ENCODE data around the gene GFER. TPM values are rescaled to one million over a fixed set of nuclear protein-coding genes. Genes with fewer than 3 reads are reported as not detected.

Gene GFER
- 40.2 and 41.8 TPM in 2 replicates for total RNA-seq

DNA sequence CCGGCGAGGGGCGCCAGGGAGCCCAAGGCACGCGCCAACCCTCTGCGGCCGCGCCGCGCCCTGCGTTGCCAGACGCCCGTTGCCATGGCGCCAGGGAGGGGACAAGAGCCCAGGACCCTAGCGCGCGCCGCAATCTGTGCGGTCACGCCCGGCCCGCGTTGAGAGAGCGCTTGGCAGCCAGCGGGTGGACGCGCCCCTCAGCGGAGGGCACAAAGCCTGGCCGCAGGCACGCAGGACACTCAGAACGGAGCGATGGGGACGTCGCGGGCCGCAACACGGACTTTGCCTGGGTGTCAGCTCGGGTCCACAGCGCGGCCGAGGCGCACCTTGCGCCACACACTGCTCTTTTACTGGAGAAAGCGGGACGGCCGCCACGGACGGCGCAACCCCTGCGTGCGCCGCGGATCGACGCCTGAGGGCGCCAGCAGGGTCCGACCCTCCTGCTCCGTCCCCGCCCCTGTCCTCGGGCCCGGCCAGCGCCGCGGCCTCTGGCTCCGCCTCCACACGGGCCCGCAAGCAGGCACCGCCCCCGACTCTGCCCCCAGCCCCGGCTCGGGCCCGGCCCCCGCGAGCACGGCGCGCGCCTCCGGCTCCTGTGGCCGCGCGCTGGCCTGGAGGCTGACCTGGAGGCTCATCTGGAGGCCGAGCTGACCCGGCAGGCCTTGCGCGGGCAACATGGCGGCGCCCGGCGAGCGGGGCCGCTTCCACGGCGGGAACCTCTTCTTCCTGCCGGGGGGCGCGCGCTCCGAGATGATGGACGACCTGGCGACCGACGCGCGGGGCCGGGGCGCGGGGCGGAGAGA lies at the start of gene GFER:
Gene GFER (plus strand): TSS at position 650 of the 803 bp plus-strand sequence. CDS start 26 bp downstream, at position 676.

DNA sequence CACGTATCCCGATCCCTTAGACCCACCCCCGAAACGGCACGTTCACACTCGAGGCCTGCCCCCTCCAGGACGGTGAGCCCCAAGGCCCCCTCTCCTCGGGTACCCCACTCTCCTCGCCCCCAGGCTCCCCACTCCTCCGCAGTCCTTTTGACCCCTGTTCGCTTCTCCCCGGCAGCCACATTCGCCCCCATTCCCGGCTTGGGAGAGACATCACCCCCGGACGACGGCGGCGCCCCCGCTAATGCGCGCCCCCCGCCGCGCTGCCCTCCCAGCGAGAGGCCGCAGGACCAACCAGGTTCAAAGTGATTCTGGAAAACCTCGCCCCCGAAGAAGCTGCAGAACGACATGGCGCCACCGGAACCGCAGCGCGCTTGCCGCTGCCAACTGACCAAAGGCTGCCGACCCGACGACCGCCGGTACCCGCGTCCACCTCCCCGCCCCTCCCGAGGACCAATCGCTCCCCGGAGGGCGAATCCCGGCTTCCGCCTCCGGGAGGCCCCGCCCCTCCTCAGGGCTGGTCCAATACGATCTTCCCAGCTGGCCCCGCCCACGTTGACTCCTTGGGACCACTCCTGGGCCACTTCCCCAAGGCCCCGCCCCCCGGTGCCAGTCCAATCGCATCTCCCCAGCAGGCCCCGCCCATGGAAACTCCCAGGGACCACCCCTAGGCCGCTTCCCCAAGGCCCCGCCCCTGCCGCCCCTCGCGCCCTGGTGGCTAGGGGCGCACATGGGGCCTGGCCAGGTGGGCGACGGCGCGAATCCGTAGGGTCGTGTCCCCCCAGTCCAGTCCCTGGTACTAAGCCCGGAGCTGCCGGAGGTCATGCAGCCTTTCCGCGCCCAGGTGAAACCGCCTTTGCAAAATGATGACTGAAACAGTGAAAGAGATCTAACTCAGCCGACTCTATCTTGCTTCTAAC lies 40.9 kb upstream of the GFER start, which contains the start of gene MSRB1:
Gene MSRB1 (minus strand): TSS at position 390 of the 917 bp plus-strand sequence. CDS start 43 bp downstream, at position 347.

GRCh38 chr16:1959269-1960039 lies 24.5 kb upstream of the GFER start, which contains the start of gene NDUFB10:
Gene NDUFB10, plus strand, starts transcription at chr16:1959538. Its CDS starts 87 bp downstream, at chr16:1959625.

GRCh38 chr16:1964506-1965395 lies 19.2 kb upstream of the GFER start, which contains the start of gene RPS2:
Gene RPS2, minus strand, starts transcription at chr16:1964826. Its CDS starts 201 bp downstream, at chr16:1964625.

DNA sequence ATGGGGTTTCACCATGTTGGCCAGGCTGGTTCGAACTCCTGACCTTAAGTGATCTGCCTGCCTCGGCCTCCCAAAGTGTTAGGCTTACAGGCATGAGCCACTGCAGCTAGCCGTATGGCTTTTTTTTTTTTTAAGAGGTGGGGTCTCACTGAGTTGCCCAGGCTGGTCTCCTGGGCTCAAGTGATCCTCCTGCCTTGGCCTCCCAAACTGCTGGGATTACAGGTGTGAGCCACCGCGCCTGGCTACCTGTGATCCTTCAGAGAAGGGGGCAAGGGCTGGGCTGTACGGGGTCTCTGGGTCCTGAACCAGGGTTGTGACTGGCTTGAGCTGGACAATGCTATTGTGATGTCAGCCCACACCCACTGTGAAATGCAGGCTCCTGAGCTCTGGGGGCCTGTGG lies 17.5 kb upstream of the GFER start, which contains the start of gene RNF151:
Gene RNF151 (plus strand): TSS at position 397 of the 400 bp plus-strand sequence. CDS start 26 bp downstream, outside the sequence.

GRCh38 chr16:1971796-1972489 lies 12.1 kb upstream of the GFER start, which contains the start of gene TBL3:
Gene TBL3, plus strand, starts transcription at chr16:1972053. Its CDS starts 112 bp downstream, at chr16:1972165.

GRCh38 chr16:1981398-1981836 lies 2.6 kb upstream of the GFER start, which contains the start of gene NOXO1:
Gene NOXO1, minus strand, starts transcription at chr16:1981469. Its CDS starts 290 bp downstream, at chr16:1981179.

GRCh38 chr16:1989209-1990100 lies 5.5 kb downstream of the GFER start, which contains the start of gene SYNGR3:
Gene SYNGR3, plus strand, starts transcription at chr16:1989970. Its CDS starts 133 bp downstream, at chr16:1990103.

DNA sequence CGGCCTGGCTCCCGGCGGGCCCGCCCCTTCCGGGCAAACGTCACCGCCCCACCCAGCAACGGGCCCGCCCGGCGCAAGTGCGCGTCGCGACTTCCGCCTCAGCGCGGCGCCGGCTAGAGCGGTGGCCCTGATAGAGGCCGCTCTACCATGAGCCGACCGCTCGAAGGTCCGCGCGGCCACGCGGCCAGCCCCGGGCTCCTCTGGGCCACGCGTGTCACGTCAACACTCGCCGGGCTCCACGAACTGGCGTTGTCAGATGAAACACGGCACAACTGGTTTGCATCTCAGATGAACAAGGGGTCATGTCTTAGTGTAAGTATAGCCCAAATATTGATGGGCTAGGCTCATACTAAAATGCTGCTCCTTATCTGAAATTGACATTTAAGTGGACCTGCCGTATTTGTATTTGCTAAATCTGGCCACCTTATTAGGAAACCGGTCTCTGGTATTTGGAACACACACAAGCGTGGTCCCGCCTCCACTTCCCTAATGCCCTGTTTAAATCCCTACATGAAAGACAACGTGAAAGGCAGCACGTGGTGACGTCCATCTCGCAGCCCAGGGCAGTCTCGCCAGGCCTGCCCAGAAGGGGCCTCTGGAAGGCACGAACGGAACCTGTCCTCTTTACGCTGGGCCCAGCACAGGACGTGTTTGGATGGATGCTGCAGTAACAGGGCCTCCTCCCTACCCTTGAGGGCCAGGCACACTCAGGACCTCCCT lies 26.0 kb downstream of the GFER start, which contains the start of gene ZNF598:
Gene ZNF598 (minus strand): TSS at position 31 of the 720 bp plus-strand sequence.

DNA sequence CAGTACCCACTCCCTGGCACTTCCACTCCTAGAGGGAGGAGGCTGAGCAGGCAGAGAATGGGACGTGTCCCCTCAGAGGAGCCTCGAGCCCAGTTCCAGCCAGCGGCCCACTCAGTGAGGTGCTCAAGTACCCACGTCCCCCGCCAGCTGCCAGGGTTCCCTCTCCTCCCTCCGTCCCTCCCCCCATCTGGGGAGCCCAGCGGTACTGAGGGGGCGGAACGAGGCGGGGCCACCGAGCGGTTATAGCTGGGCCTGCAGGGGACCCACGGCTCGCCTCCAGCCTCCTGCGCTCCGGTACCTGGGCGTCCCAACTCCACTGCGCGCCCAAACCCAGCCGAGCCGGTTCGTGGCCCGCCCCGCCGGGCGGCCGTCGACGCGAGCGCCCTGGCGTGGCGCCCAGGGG lies 35.5 kb downstream of the GFER start, which contains the start of gene NPW:
Gene NPW (plus strand): TSS at position 268 of the 403 bp plus-strand sequence.

DNA sequence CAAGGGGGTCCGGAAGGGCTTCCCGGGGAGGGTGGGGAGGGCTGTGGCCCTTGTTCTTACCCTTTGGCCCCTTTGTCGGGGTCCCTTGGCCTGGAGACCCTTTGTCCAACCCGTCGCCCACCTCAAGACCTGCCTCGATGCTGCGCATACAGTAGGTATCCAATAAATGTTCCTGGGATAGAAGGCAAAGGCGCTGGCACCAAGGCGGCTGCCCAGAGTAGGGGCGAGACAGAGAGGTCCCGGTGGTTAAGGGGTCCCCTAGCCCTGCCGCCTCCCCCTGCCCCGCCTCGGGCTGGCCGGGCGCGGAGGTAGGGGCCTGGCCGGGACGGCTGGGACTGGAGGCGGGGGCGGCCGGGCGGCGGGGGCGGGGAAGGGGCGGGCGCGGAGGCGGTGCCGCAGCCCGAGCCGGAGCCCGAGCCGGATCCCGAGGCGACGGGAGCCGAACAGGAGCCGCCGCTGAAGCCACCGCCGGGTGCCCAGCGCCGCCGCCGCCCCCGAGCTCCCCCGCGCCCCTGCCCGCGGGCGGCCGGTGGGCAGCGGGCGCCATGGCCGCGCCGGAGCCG lies 42.5 kb downstream of the GFER start, which contains the start of gene NHERF2:
Gene NHERF2 (plus strand): TSS at position 442 of the 563 bp plus-strand sequence. CDS start 104 bp downstream, at position 546.

Other genes starting within 250 kb of the GFER start
- gene NME3, start 212.7 kb upstream of the GFER start, total RNA-seq, result 98.6 and 102 TPM in 2 replicates
- gene EME2, start 211.4 kb upstream of the GFER start, total RNA-seq, result 4.1 and 16.7 TPM in 2 replicates
- gene MRPS34, start 211.1 kb upstream of the GFER start, total RNA-seq, result 135 and 175 TPM in 2 replicates
- gene SPSB3, start 201.6 kb upstream of the GFER start, total RNA-seq, result 26.4 and 33.7 TPM in 2 replicates
- gene NUBP2, start 201.2 kb upstream of the GFER start, total RNA-seq, result 99.7 and 144 TPM in 2 replicates
- not detected in 2 replicates for gene IGFALS, start 190.5 kb upstream of the GFER start, total RNA-seq
- gene HAGH, start 157.4 kb upstream of the GFER start, total RNA-seq, result 42.4 and 58.0 TPM in 2 replicates
- 34.7 and 39.8 TPM in 2 replicates for gene FAHD1, start 157.0 kb upstream of the GFER start, total RNA-seq
- not detected in 2 replicates for gene MEIOB, start 112.0 kb upstream of the GFER start, total RNA-seq
- gene HS3ST6, start 65.8 kb upstream of the GFER start, total RNA-seq, result not detected in 2 replicates
- gene MSRB1, start 41.0 kb upstream of the GFER start, total RNA-seq, result 9.2 and 16.8 TPM in 2 replicates
- gene RPL3L, start 29.5 kb upstream of the GFER start, total RNA-seq, result not detected in 2 replicates
- gene NDUFB10, start 24.7 kb upstream of the GFER start, total RNA-seq, result 270 and 328 TPM in 2 replicates
- gene RPS2, start 19.4 kb upstream of the GFER start, total RNA-seq, result 3,471 and 3,533 TPM in 2 replicates
- gene RNF151, start 17.3 kb upstream of the GFER start, total RNA-seq, result not detected in 2 replicates
- 59.4 and 66.3 TPM in 2 replicates for gene TBL3, start 12.1 kb upstream of the GFER start, total RNA-seq
- not detected in 2 replicates for gene NOXO1, start 2.7 kb upstream of the GFER start, total RNA-seq
- gene SYNGR3, start 5.8 kb downstream of the GFER start, total RNA-seq, result 1.1 and 4.6 TPM in 2 replicates
- 41.8 and 43.2 TPM in 2 replicates for gene ZNF598, start 25.6 kb downstream of the GFER start, total RNA-seq
- 1.4 and 4.3 TPM in 2 replicates for gene NPW, start 35.6 kb downstream of the GFER start, total RNA-seq
- 62.9 and 94.0 TPM in 2 replicates for gene NHERF2, start 42.7 kb downstream of the GFER start, total RNA-seq
- 27.6 and 51.3 TPM in 2 replicates for gene NTHL1, start 63.6 kb downstream of the GFER start, total RNA-seq
- gene TSC2, start 63.8 kb downstream of the GFER start, total RNA-seq, result 30.8 and 63.1 TPM in 2 replicates
- gene PKD1, start 151.7 kb downstream of the GFER start, total RNA-seq, result 109 and 147 TPM in 2 replicates
- 1.4 and 2.3 TPM in 2 replicates for gene RAB26, start 164.4 kb downstream of the GFER start, total RNA-seq
- gene TRAF7, start 171.6 kb downstream of the GFER start, total RNA-seq, result 84.5 and 106 TPM in 2 replicates
- gene CASKIN1, start 212.4 kb downstream of the GFER start, total RNA-seq, result 0.18 TPM in 1 of 2 replicates, not detected in the other
- 42.9 and 54.2 TPM in 2 replicates for gene MLST8, start 221.3 kb downstream of the GFER start, total RNA-seq
- under 0.01 and 2.3 TPM in 2 replicates for gene BRICD5, start 226.7 kb downstream of the GFER start, total RNA-seq
- gene PGP, start 230.6 kb downstream of the GFER start, total RNA-seq, result 25.7 and 29.1 TPM in 2 replicates
- gene E4F1, start 239.4 kb downstream of the GFER start, total RNA-seq, result 24.5 and 26.2 TPM in 2 replicates

All from myometrial cell (primary cell).